Measurements from ENCODE around the gene NVL. TPM values are rescaled to one million over a fixed set of nuclear protein-coding genes. Genes with fewer than 3 reads are reported as not detected.

NVL gene
- total and polyA plus RNA-seq, 10 of the 15 experiments (the other 5 are each of a cell fraction or from before 2014, with no cell fraction given), result 20.3 to 49.6 (median 35.2) TPM

GRCh38 chr1:224178894-224179293, 151.1 kb downstream of the NVL start (continued):
- no peak for TF ChIP-seq EED (IDR thresholded peaks at IDR 0.05; ENCODE audit: low read depth)
- no peak for TF ChIP-seq MYB (IDR thresholded peaks at IDR 0.05; ENCODE audit: borderline replicate concordance, low read depth, low read length)
- no peak for TF ChIP-seq SUPT20H (IDR thresholded peaks at IDR 0.05; ENCODE audit: borderline replicate concordance, control insufficient read depth, low read depth, low read length)
- no peak for TF ChIP-seq ATF7 (IDR thresholded peaks at IDR 0.05; ENCODE audit: low read depth)
- TF ChIP-seq EP300 (IDR thresholded peaks at IDR 0.05; ENCODE audit: borderline replicate concordance in 1 of 2, control insufficient read depth in 1 of 2, low read depth in 2 of 2, low read length in 2 of 2), result no peak
- no peak for TF ChIP-seq ZSCAN29 (IDR thresholded peaks at IDR 0.05)
- TF ChIP-seq SMAD5 (IDR thresholded peaks at IDR 0.05; ENCODE audit: low read depth), result no peak
- TF ChIP-seq BMI1 (IDR thresholded peaks at IDR 0.05; ENCODE audit: borderline replicate concordance), result no peak

- POLR2A ChIA-PET, result no interaction called here
- CTCF ChIA-PET, result interaction anchor here (1.0 to 1.6 kb wide), 2 partner anchors 10 to 26 kb away, joined by 3 read pairs; no protein-coding TSS in a partner anchor
- Histone ChIP-seq H3K27me3 (replicated peaks in 1 of 2; ENCODE audit: control insufficient read depth in 2 of 2, insufficient read depth in 2 of 2, low read length in 1 of 2) (no peaks in the 10 kb centered on the region), H3K27ac (ENCODE audit: control insufficient read depth, insufficient read depth) (no peak overlapping the region), H3K9me3 (replicated peaks; ENCODE audit: control insufficient read depth, insufficient read depth, low read length) (no peaks in the 10 kb centered on the region), H3K4me3 (no peak overlapping the region), H3K4me2 (ENCODE audit: control insufficient read depth, insufficient read depth) (no peak overlapping the region), H3K9ac (ENCODE audit: control insufficient read depth, insufficient read depth, low read length) (no peak overlapping the region), H2AFZ (ENCODE audit: control insufficient read depth, low read depth, low read length) (no peak overlapping the region), H3K4me1 (ENCODE audit: control insufficient read depth, insufficient read depth, low read length) (peaks cover 7% of the 10 kb centered on the region; the same call in 1 of the 2 replicates), H3K79me2 (ENCODE audit: control insufficient read depth, insufficient read depth, low read length) (no peaks in the 10 kb centered on the region), H4K20me1 (ENCODE audit: control insufficient read depth, insufficient read depth) (no peaks in the 10 kb centered on the region), H3K36me3 (ENCODE audit: control insufficient read depth in 2 of 2, insufficient read depth in 2 of 2, low read length in 1 of 2) (no peaks in the 10 kb centered on the region)
- intact Hi-C loops (cut with micrococcal nuclease; ENCODE audit: unreplicated experiment) (no loop called here), in situ Hi-C loops (cut with MboI) (no loop called here)
- SMC1A ChIA-PET (ENCODE audit: uncharacterized antibody, unreplicated experiment), result no interaction called here
- RAD21 ChIA-PET (ENCODE audit: unreplicated experiment), result no interaction called here
- TF ChIP-seq MYB (IDR thresholded peaks at IDR 0.05; ENCODE audit: borderline replicate concordance, low read depth, low read length), result no peak
- no peak for TF ChIP-seq CUX1 (IDR thresholded peaks at IDR 0.05; ENCODE audit: insufficient replicate concordance, low read depth, low read length)
- TF ChIP-seq PAX8 (IDR thresholded peaks at IDR 0.05), result no peak
- TF ChIP-seq CREB1 (IDR thresholded peaks at IDR 0.05; ENCODE audit: low read depth), result no peak
- ATAC-seq (no peak), DNase-seq (ENCODE audit: low read depth, low spot score) (no peak), FAIRE-seq (no peak)
- 58% methylated on average over 8 of the region's 9 CpGs for WGBS (ENCODE audit: insufficient coverage, insufficient replicate concordance, low lambda C conversion rate, missing lambda C conversion rate)
- no TSS peak for BruUV-seq (replicated peaks)
Measured at GRCh38 chr1:224177356-224177999, 152.5 kb downstream of the NVL start.
